NB4 (cell line): ENCODE data around the gene TBCC.

Source experiments
- CTCF ChIP-seq: IDR thresholded peaks from one replicate; pipeline ENCODE4 v1.5.1; 2012; ENCODE audit warnings: low read depth, low read length
- POLR2A ChIP-seq: IDR thresholded peaks from 2 replicates; pipeline ENCODE4 v1.6.1; 2011; ENCODE audit warnings: mild to moderate bottlenecking; ENCODE audit not compliant: insufficient read length; ENCODE audit errors: extremely low read depth

DNA sequence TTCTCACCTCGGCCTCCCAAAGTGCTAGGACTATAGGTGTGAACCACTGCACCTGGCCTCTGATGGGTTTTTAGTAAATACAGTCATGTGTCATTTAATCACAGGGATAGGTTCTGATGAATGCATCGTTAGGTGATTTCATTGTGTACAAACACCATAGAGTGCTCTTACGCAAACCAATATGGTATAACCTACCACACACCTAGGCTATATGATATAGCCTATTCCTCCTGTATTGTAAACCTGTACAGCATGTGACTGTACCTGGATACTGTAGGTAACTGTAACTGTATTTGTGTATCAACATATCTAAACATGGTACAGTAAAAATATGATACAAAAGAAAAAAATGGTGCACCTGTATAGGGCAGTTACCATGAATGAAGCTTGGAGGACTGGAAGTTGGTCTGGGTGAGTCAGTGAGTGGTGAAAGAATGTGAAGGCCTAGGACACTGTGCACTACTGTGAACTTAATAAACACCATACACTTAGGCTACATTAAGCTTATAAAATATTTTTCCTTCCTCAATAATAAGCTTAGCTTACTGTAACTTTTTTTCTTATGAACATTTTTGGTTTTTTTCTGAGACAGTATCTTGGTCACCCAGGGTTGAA, 45.9 kb upstream of the TBCC start:
- no peak for TF ChIP-seq CTCF
- TF ChIP-seq POLR2A = no peak
